Right atrium auricular region (tissue), 2 donors: ENCODE data around the gene GPR176. TPM values are rescaled to one million over a fixed set of nuclear protein-coding genes. Genes with fewer than 3 reads are reported as not detected.

Experiments
- DNase-seq: peaks from one replicate; pipeline ENCODE4 v3.0.0-alpha.2; 2019; ENCODE audit warnings: low spot score
- H3K27ac ChIP-seq, 2 donors: fragments of 200-600 bp; sonication (generic); 1 replicate in 1 of 2; 2 replicates in 1 of 2; pipeline ENCODE4 v1.5.1; 2016 to 2019
- H3K27me3 ChIP-seq, 2 donors: fragments of 200-600 bp; sonication (generic); one replicate each; pipeline versions ENCODE4 v1.5.1 to v1.6.0; 2017 to 2019
- H3K36me3 ChIP-seq: fragments of 200-600 bp; sonication (generic); one replicate; pipeline ENCODE4 v1.5.1; 2016
- H3K4me1 ChIP-seq, 2 donors: fragments of 200-600 bp; sonication (generic); one replicate each; pipeline versions ENCODE4 v1.5.1 to v1.6.0; 2017 to 2019
- H3K4me3 ChIP-seq, 2 donors: fragments of 200-600 bp; sonication (generic); 1 replicate in 1 of 2; 2 replicates in 1 of 2; pipeline ENCODE4 v1.5.1; 2017 to 2019; ENCODE audit warnings: mild to moderate bottlenecking in 1 of 2, moderate library complexity in 1 of 2
- H3K9me3 ChIP-seq, 2 donors: fragments of 200-600 bp; sonication (generic); one replicate each; pipeline ENCODE4 v1.5.1; 2019
- total RNA-seq, 2 donors: library from RNA; depleted of rRNA; stranded (reverse); fragments of >200 nt; gene quantifications; one replicate each; pipeline ENCODE4 v1.1.0, GENCODE V29; 2016
- TF ChIP-seq, protein P1 (sequence below), 2 donors: fragments of 200-600 bp; sonication (generic); IDR thresholded peaks; one replicate each; pipeline ENCODE4 v1.5.1; 2019; ENCODE audit warnings: antibody characterized with exemption in 2 of 2

Gene GPR176
- total RNA-seq, 2 donors from 2014 or later = 4.3 to 6.7 TPM

DNA sequence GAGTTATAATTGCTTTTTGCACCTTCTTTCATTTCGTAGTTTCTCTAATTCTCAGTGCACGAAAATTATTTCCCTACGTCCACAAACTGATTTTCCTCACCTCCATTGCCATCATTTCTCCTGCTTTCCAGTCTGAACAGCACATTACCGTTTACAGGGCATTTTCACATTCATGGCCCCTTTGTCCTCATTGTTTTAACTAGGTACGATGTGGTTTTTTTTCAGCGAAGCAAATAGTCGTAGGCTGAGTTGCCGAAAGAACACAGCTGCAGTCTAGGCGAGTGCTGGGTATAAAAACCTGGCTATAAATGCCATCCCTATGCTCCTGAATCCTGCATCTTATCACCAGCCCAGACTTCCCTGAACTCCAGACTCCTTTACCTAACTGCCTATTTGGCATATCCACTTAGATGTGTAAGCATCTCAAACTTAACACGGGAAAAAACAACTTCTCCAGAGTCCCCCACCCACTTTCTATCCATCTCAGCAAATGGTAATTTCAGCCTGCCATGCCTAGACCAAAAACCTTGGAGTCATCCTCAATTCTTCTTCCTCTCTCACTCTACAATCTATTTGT, 136.7 kb downstream of the GPR176 start:
- H3K27me3 ChIP-seq = no peaks in the 10 kb centered on the region
- no peaks in the 10 kb centered on the region for H3K9me3 ChIP-seq
- peak overlapping the region; percentile 74 to 76 for H3K4me3 ChIP-seq
- peaks cover 0 to 20% of the 10 kb centered on the region in 2 donors for H3K4me1 ChIP-seq
- no peaks in the 10 kb centered on the region for H3K36me3 ChIP-seq
- TF ChIP-seq, protein P1, sequence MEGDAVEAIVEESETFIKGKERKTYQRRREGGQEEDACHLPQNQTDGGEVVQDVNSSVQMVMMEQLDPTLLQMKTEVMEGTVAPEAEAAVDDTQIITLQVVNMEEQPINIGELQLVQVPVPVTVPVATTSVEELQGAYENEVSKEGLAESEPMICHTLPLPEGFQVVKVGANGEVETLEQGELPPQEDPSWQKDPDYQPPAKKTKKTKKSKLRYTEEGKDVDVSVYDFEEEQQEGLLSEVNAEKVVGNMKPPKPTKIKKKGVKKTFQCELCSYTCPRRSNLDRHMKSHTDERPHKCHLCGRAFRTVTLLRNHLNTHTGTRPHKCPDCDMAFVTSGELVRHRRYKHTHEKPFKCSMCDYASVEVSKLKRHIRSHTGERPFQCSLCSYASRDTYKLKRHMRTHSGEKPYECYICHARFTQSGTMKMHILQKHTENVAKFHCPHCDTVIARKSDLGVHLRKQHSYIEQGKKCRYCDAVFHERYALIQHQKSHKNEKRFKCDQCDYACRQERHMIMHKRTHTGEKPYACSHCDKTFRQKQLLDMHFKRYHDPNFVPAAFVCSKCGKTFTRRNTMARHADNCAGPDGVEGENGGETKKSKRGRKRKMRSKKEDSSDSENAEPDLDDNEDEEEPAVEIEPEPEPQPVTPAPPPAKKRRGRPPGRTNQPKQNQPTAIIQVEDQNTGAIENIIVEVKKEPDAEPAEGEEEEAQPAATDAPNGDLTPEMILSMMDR (IDR thresholded peaks at IDR 0.05) = no peak
- no peak for DNase-seq
- peak overlapping the region; percentile 80 to 83 for H3K27ac ChIP-seq

- H3K27me3 ChIP-seq = no peaks in the 10 kb centered on the region
- TF ChIP-seq, protein P1 (IDR thresholded peaks at IDR 0.05) = no peak
Measured at GRCh38 chr15:39782441-39783138, 137.5 kb downstream of the GPR176 start, which contains the start of gene FSIP1. Gene FSIP1 (minus strand): TSS chr15:39782841. CDS start chr15:39776524, 6,317 bp downstream.

DNA sequence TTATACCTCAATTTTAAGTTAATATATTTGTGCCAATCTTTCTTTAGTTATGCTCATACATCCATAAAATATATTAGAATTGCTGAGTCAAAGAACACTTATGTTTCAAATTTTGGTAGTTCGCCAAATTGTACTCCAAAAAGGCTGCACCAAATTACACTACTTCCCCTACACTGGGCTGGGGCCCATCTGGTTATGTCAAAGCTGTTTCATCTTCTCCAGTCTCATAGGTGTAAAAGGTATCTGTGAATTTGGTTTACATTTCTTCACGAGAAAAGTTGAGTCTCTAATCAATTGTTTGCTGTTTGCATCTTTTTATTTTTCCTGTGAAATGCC, 138.1 kb downstream of the GPR176 start:
- Histone ChIP-seq H3K4me1 (peaks cover 0 to 20% of the 10 kb centered on the region in 2 donors), H3K9me3 (no peaks in the 10 kb centered on the region), H3K4me3 (peak overlapping the region; percentile 74 to 76), H3K36me3 (no peaks in the 10 kb centered on the region), H3K27ac (peak overlapping the region; percentile 80 to 83), H3K27me3 (no peaks in the 10 kb centered on the region)
- TF ChIP-seq, protein P1 (IDR thresholded peaks at IDR 0.05) = no peak
- DNase-seq = no peak

More at GRCh38 chr15:39782441-39783138, 137.5 kb downstream of the GPR176 start, which contains the start of gene FSIP1:
- Histone ChIP-seq H3K36me3 (no peaks in the 10 kb centered on the region), H3K4me3 (peak within 1 kb of the TSS; percentile 74 to 76), H3K27ac (peak within 1 kb of the TSS; percentile 80 to 83), H3K4me1 (peaks cover 0 to 20% of the 10 kb centered on the region in 2 donors), H3K9me3 (no peaks in the 10 kb centered on the region)
- peak; percentile 96 for DNase-seq

GRCh38 chr15:39781147-39781966, 138.7 kb downstream of the GPR176 start:
- peak overlapping the region in 1 of 2 donors; percentile 76 for H3K4me3 ChIP-seq
- no peaks in the 10 kb centered on the region for H3K27me3 ChIP-seq
- H3K27ac ChIP-seq = no peak overlapping the region
- no peak for DNase-seq
- no peaks in the 10 kb centered on the region for H3K9me3 ChIP-seq
- H3K36me3 ChIP-seq = no peaks in the 10 kb centered on the region
- TF ChIP-seq, protein P1 (IDR thresholded peaks at IDR 0.05) = no peak
- peaks cover 0 to 20% of the 10 kb centered on the region in 2 donors for H3K4me1 ChIP-seq

DNA sequence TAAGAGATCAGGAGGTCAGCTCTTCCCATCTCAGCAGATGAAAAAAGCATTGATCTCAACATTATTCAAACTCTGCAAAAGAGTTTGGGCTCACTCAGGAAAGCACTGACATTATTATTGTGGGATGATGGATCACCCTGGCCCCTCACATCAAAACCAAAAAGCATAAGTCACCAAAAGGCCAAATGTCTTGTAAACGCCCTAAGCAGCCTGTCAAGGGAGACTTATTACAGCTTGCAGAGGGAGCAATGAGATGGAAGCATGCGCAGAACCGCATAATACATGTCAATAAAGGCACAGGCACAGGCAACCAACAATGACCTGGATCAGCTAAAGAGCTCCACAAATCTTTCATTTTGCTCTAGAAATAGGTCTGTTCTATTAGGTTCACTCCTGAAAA, 142.0 kb downstream of the GPR176 start:
- no peaks in the 10 kb centered on the region for H3K27me3 ChIP-seq
- H3K9me3 ChIP-seq = no peaks in the 10 kb centered on the region
- DNase-seq = no peak
- no peak overlapping the region for H3K4me3 ChIP-seq
- TF ChIP-seq, protein P1 (IDR thresholded peaks at IDR 0.05) = no peak
- peaks cover 0 to 7% of the 10 kb centered on the region in 2 donors for H3K4me1 ChIP-seq
- no peak overlapping the region for H3K27ac ChIP-seq
- H3K36me3 ChIP-seq = no peaks in the 10 kb centered on the region
